SU-DHL-6 (cell line): Measurements from ENCODE around the gene SEMA4D.

Experiments
- CTCF ChIP-seq: fragments of 200-600 bp; sonication (generic); IDR thresholded peaks from one replicate; pipeline ENCODE4 v1.5.1; 2017; ENCODE audit warnings: antibody characterized with exemption, mild to moderate bottlenecking, low read length, moderate library complexity; ENCODE audit not compliant: insufficient read depth, poor library complexity, severe bottlenecking
- EZH2phosphoT487 ChIP-seq: fragments of 200-600 bp; sonication (generic), shearing (Covaris generic); conservative IDR thresholded peaks from 2 replicates; pipeline ENCODE4 v1.6.1; 2018; ENCODE audit warnings: mild to moderate bottlenecking, antibody characterized with exemption, low read length, moderate library complexity, mixed read lengths

GRCh38 chr9:89346696-89347095 is 151.2 kb downstream of the SEMA4D start:
- TF ChIP-seq CTCF (no peak), EZH2phosphoT487 (no peak)
